ENCODE results near the gene PTPRR. TPM values are rescaled to one million over a fixed set of nuclear protein-coding genes. Genes with fewer than 3 reads are reported as not detected.
"Not testable (repeated sequence)": the region's sequence is repeated elsewhere in the genome, so short reads cannot be mapped to it uniquely, and the experiment has no call there.

Gene PTPRR
- total RNA-seq, 1 donor from 2014 or later: 0.31 TPM

DNA sequence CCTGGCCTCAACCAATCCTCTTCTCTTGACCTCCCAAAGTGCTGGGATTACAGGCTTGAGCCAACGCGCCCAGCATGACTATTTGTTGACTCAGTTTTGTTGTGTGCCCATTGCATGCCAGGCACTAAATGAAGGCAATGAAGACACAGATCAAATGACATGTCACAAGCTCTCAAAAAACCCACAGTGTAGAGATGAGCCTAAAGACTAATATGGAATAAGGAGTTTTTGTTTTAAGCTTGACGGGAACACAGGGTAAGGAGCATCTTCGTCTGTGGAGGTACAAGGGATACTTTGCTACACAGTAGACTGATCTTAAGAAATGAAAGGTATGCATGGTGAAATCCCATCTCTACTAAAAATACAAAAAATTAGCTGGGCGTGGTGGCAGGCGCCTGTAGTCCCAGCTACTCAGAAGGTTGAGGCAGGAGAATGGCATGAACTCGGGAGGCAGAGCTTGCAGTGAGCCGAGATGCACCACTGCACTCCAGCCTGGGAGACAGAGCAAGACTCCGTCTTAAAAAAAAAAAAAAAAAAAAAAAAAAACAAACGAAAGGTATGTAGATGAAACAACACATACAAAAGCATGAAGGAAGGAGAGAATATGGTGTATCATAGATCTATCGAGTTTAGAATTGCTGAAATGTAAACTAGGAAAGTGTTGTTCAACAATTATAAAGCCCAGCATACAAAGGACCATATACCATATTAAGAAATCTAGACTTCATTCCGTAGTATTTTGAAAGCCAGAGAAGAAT lies 161.2 kb downstream of the PTPRR start:
- no peak for DNase-seq (ENCODE audit: low spot score)

DNA sequence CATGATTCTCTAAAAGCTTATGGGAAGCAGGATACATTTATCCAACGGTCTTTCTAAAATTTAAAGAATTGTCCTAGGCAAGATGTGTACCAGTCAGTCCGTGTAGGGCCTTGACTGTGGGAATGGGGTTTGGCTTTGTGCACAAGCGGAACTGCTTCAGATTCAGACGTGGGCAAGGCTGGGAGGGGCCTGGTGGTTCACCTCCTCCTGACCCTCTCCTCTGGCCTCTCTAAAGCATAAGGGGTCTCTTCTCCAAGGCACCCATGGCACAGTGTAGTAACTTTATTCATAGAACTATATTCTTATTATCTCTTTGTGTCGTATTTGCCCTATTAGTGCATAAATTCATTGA lies 162.1 kb downstream of the PTPRR start:
- ATAC-seq: no peak
- no peak for DNase-seq (ENCODE audit: low spot score)
- intact Hi-C loops (cut with DNase I): no loop called here

More for the DNA sequence above, 161.2 kb downstream of the PTPRR start:
- no peak for ATAC-seq
- intact Hi-C loops (cut with DNase I): no loop called here

DNA sequence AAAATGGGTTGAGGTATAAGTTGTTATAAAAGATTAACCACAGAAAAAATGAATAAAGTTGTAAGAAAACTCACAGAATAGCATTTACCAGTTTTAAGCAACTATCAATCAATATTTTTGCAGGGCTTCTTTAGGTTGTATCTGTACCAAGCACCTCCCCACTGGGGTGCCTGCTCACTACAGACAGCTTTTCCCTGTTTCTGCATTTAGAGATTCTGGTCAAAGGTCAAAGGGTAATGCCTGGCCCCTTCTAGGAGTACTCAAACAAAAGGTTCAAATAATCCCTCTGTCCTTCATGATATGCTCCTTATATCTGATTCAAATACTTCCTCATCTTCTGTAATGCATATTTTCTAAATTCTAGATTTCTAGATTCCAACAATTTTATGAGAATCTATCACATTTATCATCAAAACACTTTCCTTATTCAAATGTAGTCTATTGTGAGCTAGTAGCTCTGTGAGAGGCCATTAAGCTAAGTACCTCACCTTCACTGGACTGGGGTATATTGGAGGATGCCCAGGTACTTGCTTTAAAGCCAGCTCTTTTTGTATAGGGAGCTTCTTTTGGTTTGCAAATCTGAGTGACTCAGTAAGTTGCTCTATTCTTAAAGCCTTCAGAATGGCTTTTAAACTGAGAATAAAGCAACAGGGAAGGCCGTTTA lies 162.6 kb downstream of the PTPRR start:
- no peak for DNase-seq (ENCODE audit: low spot score)
- ATAC-seq: no peak
- intact Hi-C loops (cut with DNase I): no loop called here

DNA sequence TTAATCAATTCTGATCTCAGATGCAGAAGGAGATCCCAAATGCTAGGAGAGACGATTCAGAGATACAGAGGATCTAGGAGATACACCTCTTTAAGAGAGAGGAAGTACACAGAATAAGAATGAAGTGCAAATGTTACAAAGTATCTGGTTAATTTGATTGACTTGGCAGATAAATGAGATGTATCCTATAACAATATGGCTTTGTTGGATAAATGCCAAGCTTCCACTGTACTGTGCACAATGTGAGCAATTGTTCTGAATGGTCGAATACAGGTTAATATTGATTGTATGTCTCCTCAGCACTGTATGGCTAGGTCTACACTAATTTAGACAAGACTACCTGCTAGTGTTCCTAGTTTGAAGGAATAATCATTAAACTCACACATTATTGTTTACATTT lies 163.7 kb downstream of the PTPRR start:
- DNase-seq (ENCODE audit: low spot score) (no peak), ATAC-seq (no peak)
- intact Hi-C loops (cut with DNase I): no loop called here

DNA sequence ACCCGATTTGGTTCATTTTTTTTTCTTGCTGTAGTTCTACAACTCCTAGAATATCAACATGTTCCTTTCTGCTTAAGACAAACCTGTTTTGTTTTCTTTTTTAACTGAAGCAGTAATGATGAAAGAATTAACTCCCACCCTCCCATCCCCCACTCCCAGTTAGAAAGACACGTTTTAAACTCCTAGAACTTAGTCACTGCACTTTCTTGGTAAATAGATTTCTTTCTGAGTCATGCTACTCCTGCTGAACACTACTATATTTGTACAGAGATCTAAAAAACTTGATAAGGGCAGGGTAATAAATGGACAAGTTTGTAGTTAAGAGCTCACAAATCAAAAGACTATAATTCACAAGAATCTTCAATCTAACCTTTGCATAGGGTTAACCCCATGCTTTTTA lies 164.4 kb downstream of the PTPRR start:
- intact Hi-C loops (cut with DNase I): no loop called here
- no peak for ATAC-seq
- DNase-seq (ENCODE audit: low spot score): no peak

DNA sequence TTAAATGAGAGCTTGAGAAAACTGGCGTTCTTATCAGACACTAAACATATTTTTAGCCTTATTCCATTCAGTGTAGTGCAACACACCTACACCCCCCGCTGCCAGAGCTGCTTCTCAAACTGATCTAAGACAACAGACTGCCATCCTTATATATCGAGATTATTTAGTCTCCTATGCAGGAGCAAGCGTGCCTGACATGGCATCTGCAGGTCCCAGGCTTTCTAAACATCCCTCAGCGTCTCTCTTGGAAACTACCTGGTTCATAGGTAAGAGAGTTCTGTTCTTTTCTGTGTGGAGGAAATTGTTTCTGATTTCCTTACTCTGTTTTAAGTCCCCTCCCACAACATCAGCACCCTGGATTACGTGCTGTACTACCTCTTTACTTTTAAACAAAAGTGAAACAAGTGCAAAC lies 166.2 kb downstream of the PTPRR start:
- ATAC-seq: no peak
- intact Hi-C loops (cut with DNase I): no loop called here
- no peak for DNase-seq (ENCODE audit: low spot score)

DNA sequence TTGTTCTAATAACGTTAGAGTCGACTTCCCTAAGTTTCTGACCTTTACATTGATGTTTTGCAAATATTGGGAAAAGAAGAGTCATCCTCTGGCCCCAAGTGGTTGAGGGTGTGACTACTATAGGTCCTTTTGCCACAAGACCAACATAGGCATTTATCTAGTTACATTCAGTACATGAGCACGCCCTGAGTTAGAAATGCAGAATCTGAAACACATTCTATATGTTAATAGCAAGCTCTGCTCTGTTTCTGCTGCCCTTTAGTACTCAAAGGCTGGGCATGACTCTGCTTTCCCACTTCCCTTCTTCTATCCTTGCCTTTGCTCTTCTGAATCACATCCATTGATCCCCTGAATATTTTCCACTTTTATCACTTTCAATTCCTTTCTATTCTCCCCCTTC lies 168.2 kb downstream of the PTPRR start:
- no peak for ATAC-seq
- intact Hi-C loops (cut with DNase I): no loop called here
- no peak for DNase-seq (ENCODE audit: low spot score)

DNA sequence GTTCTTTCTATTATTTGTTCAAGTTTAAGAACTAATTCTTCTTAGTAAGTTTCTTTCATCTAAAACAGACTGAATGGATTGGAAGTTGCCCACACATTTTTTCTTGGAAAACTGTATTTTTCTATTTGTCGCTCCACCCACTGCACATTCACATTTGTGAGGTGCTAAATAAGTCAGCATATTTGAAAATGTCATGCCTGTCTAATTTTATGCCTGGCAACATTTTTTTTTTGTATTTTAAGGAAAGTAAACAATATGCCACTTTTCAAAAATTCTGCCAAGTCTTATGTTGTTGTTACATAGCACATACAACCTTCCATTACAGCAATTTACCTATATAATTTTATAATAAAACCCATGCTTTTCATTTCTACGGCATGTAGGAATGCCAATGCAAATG lies 170.6 kb downstream of the PTPRR start:
- intact Hi-C loops (cut with DNase I): no loop called here
- DNase-seq (ENCODE audit: low spot score): no peak
- no peak for ATAC-seq

DNA sequence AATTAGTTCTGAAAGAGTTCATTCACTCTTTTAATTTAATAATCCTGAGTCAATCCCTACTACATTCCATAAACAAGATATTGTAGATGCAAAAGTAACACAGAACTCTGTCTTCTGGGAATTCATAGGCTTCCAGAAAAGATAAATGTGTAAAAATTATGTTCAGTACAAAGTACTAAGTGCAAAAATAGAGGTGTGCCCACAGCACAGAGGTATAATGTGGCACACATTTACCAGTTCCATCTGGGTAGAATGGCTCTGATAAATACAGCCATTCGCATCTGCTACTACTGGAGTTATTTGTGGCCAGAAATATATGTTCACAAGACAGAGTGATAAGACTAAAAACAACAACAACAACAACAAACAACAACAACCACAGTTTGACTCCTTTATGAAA lies 171.7 kb downstream of the PTPRR start:
- ATAC-seq: no peak
- intact Hi-C loops (cut with DNase I): no loop called here
- DNase-seq (ENCODE audit: low spot score): no peak

DNA sequence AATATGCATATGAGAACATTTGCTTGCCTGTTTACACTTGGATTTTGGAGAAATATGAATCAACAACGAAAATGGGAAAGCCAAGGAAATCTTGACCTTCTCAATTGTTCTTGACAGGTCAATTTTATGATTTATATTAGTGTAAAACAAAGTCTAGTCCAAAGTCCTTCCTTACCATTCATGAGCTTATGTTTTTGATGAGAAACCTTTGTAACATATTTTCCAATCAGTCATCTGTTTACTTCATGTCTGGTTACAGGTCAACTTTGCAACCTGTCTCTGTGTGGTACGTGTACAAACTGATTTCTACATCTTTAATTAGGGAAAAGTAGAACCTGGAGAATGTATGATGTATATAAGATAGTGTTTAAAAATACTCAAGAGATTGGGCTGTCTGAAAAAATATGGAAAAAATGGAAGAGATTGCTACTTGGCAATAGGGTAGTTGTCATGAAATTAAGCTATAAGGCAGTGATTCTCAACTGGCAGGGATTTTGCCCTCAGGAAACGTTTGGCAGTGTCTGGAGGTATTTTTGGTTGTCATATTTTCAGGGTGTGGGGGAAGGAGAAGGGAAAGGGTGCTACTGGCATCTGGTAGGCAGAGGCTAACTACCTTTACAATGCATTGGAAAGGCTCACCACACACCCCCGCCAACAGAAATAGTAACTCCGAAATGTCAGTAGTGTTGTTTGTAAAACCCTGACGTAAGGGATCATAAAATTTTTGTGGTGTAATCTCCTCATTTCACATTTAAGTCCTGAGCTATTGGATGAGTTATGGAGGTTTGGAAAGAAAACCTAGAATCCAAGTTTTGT lies 172.9 kb downstream of the PTPRR start:
- intact Hi-C loops (cut with DNase I): no loop called here
- DNase-seq (ENCODE audit: low spot score): no peak
- ATAC-seq: no peak

DNA sequence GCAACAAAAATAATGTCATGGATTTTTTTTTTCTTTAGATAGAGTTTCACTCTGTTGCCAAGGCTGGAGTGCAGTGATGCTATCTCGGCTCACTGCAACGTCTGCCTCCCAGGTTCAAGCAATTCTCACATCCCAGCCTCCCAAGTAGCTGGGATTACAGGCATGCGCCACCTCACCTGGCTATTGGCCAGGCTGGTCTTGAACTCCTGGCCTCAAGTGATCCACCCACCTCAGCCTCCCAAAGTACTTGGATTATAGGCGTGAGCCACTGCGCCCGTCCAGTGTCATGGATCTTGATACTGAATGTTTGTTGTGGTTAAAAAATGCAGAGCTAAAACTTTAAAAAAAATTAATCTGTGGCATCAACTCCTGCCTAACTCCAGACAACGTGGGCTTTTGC lies 175.5 kb downstream of the PTPRR start:
- intact Hi-C loops (cut with DNase I): no loop called here
- ATAC-seq (no peak), DNase-seq (ENCODE audit: low spot score) (no peak)

DNA sequence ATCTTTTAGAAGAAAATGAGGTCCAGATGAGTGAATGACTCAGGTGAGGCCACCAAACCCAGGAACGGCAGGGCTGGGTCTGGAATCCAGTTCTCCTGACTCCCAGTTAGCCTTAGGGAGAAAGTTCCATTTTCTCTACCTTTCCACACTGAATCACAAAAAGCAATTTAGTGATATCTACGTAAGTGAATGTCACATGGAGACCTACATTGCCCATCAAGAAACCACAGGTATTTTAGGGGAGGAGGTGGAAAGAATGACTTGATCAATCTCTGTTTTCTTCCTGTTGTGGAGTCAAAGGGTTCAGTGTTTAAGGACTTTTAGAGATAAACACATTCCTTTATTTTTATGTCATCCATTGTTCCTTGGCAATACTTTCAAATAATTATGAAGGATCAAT lies 176.4 kb downstream of the PTPRR start:
- no peak for DNase-seq (ENCODE audit: low spot score)
- intact Hi-C loops (cut with DNase I): no loop called here
- ATAC-seq: no peak

DNA sequence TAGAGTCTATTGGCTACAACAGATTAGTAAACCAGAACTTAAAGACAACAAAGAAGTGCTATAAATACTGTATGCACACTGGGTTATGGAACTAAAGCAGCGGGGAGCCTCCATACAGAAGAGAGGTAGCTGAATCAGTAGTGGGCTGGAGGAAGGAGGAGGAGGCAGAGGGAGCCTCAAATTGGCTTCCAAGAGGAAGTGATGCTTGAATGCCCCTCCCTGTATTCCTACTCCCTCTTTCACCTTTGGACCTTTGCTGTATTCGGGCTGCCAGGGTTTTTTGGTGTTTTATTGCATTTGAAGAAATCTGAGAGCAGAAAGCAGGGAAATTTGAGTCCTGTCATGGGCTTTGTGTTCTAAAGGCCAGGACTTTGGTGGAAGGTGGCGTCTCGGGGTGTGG lies 179.3 kb downstream of the PTPRR start:
- intact Hi-C loops (cut with DNase I): no loop called here
- no peak for ATAC-seq
- DNase-seq (ENCODE audit: low spot score): no peak

DNA sequence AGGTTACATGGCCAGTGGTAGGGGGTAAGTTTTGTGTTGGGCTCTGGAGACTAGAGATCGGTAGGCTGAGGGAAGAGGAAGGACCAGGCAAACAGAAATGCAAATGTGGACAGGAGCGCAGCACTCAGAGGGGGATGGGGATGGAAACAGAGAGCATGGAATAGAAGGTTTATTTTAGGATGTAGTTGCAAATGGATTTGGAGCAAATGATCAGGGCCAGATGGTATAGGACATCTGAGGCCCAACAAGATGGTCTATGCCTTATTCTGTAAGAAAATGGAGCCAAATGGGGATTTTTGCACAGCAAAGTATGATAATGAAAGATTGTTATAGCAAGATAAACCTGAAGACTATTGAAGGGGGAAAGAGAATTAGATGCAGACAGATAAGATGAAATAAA lies 180.8 kb downstream of the PTPRR start:
- DNase-seq (ENCODE audit: low spot score) (no peak), ATAC-seq (no peak)
- intact Hi-C loops (cut with DNase I): loop anchor here (10.0 kb wide), 1 partner anchor 855 kb away; no protein-coding TSS in a partner anchor

DNA sequence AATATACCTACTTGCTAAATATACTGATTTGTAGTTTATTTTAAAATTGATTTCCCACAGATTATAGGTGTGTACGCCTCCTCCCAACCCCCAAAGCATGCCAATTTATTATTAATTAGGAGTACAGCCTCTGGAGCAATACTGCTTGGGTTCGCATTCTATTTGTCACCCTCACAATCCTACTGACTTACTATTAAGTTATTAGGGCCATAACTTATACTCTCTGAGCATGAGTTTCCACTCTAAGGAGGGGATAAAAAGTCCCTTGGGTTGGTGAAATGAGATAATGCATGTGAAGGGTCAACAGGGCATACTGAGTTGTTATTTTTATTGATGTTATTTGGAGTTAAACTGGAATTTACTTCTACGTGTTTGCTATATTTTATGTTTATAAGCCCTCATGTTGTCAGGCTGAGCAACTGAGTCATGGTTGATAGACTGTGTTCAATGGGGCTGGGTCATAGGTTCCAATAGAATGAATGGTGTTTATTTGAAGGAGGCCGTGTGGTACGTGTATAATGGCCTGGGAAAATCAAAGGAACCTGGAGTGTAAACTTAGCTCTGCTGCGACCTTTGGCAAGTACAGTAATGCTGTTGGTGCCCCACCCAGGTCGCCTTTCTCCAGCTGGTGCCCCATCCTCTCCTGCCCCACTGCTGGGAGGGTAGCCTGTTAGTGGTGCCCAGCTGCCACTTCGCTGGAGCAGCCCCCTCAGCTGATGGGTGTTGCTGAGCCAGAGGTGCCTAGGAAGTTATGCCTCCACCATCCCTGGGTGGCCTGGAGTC lies 184.0 kb downstream of the PTPRR start:
- ATAC-seq (no peak), DNase-seq (ENCODE audit: low spot score) (no peak)
- intact Hi-C loops (cut with DNase I): loop anchor here (10.0 kb wide), 1 partner anchor 852 kb away; no protein-coding TSS in a partner anchor

DNA sequence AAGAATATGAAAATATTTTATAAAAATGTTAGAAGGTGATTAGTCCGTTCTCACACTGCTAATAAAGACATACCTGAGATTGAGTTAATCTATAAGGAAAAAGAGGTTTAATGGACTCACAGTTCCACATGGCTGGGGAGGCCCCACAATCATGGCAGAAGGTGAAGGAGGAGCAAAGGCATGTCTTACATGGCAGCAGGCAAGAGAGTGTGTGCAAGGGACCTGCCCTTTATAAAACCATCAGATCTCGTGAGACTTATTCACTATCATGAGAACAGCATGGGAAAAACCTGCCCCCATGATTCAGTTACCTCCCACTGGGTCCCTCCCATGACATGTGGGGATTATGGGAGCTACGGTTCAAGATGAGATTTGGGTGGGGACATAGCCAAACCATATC lies 185.3 kb downstream of the PTPRR start:
- intact Hi-C loops (cut with DNase I): loop anchor here (10.0 kb wide), 1 partner anchor 850 kb away; no protein-coding TSS in a partner anchor
- DNase-seq (ENCODE audit: low spot score); ATAC-seq: not testable (repeated sequence)

DNA sequence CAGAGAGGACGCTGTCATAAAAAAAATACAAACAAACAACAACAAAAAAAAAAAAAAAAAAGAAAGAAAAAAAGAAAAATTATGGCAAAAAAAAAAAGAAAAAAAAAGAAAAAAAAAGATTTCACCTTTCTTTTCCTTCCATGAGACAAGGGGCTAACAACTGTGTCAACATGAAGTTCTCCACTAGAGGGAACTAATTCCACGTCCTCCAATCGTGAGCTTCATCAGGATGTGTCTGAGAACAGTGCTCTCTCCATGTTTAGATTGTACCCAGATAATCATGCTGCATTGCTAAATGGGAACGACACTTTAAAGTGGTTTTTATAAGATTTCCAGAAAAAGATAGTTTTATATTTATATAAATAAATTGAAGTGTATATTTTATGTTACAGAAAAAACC lies 187.2 kb downstream of the PTPRR start:
- ATAC-seq (peak; percentile 89), DNase-seq (ENCODE audit: low spot score) (no peak)
- intact Hi-C loops (cut with DNase I): loop anchor here (10.0 kb wide), 1 partner anchor 849 kb away; no protein-coding TSS in a partner anchor

DNA sequence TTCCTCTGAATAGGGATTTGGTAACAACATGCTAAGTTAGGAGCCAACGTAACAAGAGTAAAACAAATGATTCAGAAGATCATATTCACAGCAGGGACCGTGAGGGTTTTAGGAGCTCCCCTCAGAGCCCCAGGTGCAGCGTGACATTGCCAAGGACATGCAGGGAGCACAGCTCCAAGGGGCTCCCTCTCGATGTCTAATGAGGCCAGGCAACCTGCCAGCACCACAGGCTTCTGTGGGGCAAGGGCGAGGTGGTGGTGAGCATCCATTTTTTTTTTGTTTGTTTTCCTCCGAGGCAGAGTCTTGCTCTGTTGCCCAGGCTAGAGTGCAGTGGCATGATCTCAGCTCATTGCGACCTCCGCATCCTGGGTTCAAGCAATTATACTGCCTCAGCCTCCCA lies 188.3 kb downstream of the PTPRR start:
- DNase-seq (ENCODE audit: low spot score): no peak
- ATAC-seq: no peak
- intact Hi-C loops (cut with DNase I): loop anchor here (10.0 kb wide), 1 partner anchor 847 kb away; no protein-coding TSS in a partner anchor

DNA sequence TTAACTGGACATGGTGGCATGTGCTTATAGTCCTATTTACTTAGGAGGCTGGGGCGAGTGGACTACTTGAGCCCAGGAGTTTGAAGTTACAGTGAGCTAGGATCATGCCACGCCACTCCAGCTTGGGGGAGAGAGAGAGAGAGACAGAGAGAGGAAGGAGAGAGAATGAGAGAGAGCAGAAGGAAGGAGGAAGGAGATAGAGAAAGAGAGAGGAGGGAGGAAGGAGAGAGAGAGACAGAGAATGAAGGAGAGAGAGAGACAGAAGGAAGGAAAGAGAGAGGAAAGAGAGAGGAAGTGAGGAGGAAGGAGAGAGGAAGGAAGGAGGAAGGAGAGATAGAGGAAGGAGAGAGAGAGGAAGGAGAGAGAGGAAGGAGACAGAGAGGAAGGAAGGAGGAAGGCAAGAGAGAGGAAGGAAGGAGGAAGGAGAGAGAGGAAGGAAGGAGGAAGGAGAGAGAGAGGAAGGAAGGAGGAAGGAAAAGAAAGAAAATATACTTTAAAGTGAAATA lies 189.8 kb downstream of the PTPRR start:
- ATAC-seq (no peak), DNase-seq (ENCODE audit: low spot score) (no peak)
- intact Hi-C loops (cut with DNase I): loop anchor here (10.0 kb wide), 1 partner anchor 846 kb away; no protein-coding TSS in a partner anchor
